Measurements from ENCODE around the gene COG2. TPM values are rescaled to one million over a fixed set of nuclear protein-coding genes. Genes with fewer than 3 reads are reported as not detected.

The COG2 gene
- total and polyA plus RNA-seq, 10 donors, result 13.1 to 41.6 (median 29.4) TPM

GRCh38 chr1:230702934-230703678, 60.8 kb downstream of the COG2 start:
- Histone ChIP-seq H3K27me3 (replicated peaks in 1 of 7) (peaks cover 0 to 6% (median 0%) of the 10 kb centered on the region in 7 donors), H3K4me1 (no peaks in the 10 kb centered on the region), H3K36me3 (no peaks in the 10 kb centered on the region), H3K4me3 (no peak overlapping the region), H3K27ac (no peak overlapping the region), H3K9me3 (no peaks in the 10 kb centered on the region)
- intact Hi-C loops (cut with DNase I; ENCODE audit: low total_unique reads), result no loop called here
- 64 to 75% (median 71%) methylated on average over 13 to 14 of the region's 14 CpGs for WGBS, 5 donors
- TF ChIP-seq POLR2AphosphoS5 (IDR thresholded peaks at IDR 0.05) (peak in 1 of 3 donors; percentile 31), CTCF (IDR thresholded peaks at IDR 0.05 in 8 of 11, conservative IDR thresholded peaks at IDR 0.05 in 3 of 11) (no peak)
- no peak for DNase-seq

- no peaks in the 10 kb centered on the region for H3K9me3 ChIP-seq
- H3K36me3 ChIP-seq, result no peaks in the 10 kb centered on the region
- H3K4me3 ChIP-seq, result no peak overlapping the region
- intact Hi-C loops (cut with DNase I; ENCODE audit: low total_unique reads), result no loop called here
- peaks cover 0 to 6% (median 0%) of the 10 kb centered on the region in 7 donors for H3K27me3 ChIP-seq (replicated peaks in 1 of 7)
- WGBS, 5 donors, result 89 to 94% (median 90%) methylated on average over 6 to 8 of the region's 8 CpGs
- no peak for TF ChIP-seq POLR2A (IDR thresholded peaks at IDR 0.05)
- no peak for DNase-seq
- H3K4me1 ChIP-seq, result no peaks in the 10 kb centered on the region
- no peak overlapping the region for H3K27ac ChIP-seq
These were observed 61.6 kb downstream of the COG2 start for GRCh38 chr1:230703679-230704385.

- WGBS, 5 donors, result 82 to 96% (median 88%) methylated on average over 7 of the region's 7 CpGs
- Histone ChIP-seq H3K9me3 (no peaks in the 10 kb centered on the region), H3K27ac (no peak overlapping the region), H3K4me1 (no peaks in the 10 kb centered on the region), H3K4me3 (no peak overlapping the region), H3K36me3 (no peaks in the 10 kb centered on the region), H3K27me3 (replicated peaks in 1 of 7) (peaks cover 0 to 6% (median 0%) of the 10 kb centered on the region in 7 donors)
- DNase-seq, result no peak
- intact Hi-C loops (cut with DNase I; ENCODE audit: low total_unique reads), result no loop called here
- TF ChIP-seq CTCF (IDR thresholded peaks at IDR 0.05 in 8 of 11, conservative IDR thresholded peaks at IDR 0.05 in 3 of 11) (no peak), POLR2AphosphoS5 (IDR thresholded peaks at IDR 0.05) (no peak), POLR2A (IDR thresholded peaks at IDR 0.05) (no peak)
These were observed 62.5 kb downstream of the COG2 start for GRCh38 chr1:230704830-230705229.

- no peak for DNase-seq
- TF ChIP-seq POLR2A (IDR thresholded peaks at IDR 0.05) (no peak), CTCF (IDR thresholded peaks at IDR 0.05 in 8 of 11, conservative IDR thresholded peaks at IDR 0.05 in 3 of 11) (no peak), POLR2AphosphoS5 (IDR thresholded peaks at IDR 0.05) (no peak)
- Histone ChIP-seq H3K27ac (no peak overlapping the region), H3K4me1 (no peaks in the 10 kb centered on the region), H3K4me3 (no peak overlapping the region), H3K36me3 (no peaks in the 10 kb centered on the region), H3K9me3 (no peaks in the 10 kb centered on the region), H3K27me3 (replicated peaks in 1 of 7) (peaks cover 0 to 6% (median 0%) of the 10 kb centered on the region in 7 donors)
- WGBS, 5 donors, result 86 to 95% (median 90%) methylated on average over 17 to 18 of the region's 18 CpGs
- intact Hi-C loops (cut with DNase I; ENCODE audit: low total_unique reads), result no loop called here
These were observed 63.2 kb downstream of the COG2 start for GRCh38 chr1:230705289-230706019.

All from spleen (tissue), 11 donors.